Stomach (tissue), 4 donors: ENCODE results near the gene LIPH.

ENCODE experiments used
- EP300 ChIP-seq: sonication (generic); formaldehyde crosslinking; IDR thresholded peaks from one replicate; pipeline ENCODE4 v1.6.1; 2017; ENCODE audit warnings: antibody characterized with exemption
- POLR2A ChIP-seq, 4 donors: fragments of 450-650 bp; IDR thresholded peaks; one replicate each; pipeline ENCODE4 v1.6.1; 2016; ENCODE audit warnings: antibody characterized with exemption in 4 of 4, control low read depth in 2 of 4, mild to moderate bottlenecking in 1 of 4, moderate library complexity in 1 of 4
- TF ChIP-seq, protein P1 (sequence below), 7 experiments: fragments of 450-650 bp in 4 of 7; fragments of 200-600 bp in 3 of 7; sonication (generic) in 3 of 7; IDR thresholded peaks; one replicate each; pipeline ENCODE4 v1.5.1; 2016 to 2019; ENCODE audit warnings: antibody characterized with exemption in 7 of 7, control low read depth in 2 of 7, mild to moderate bottlenecking in 1 of 7

- TF ChIP-seq, protein P1, sequence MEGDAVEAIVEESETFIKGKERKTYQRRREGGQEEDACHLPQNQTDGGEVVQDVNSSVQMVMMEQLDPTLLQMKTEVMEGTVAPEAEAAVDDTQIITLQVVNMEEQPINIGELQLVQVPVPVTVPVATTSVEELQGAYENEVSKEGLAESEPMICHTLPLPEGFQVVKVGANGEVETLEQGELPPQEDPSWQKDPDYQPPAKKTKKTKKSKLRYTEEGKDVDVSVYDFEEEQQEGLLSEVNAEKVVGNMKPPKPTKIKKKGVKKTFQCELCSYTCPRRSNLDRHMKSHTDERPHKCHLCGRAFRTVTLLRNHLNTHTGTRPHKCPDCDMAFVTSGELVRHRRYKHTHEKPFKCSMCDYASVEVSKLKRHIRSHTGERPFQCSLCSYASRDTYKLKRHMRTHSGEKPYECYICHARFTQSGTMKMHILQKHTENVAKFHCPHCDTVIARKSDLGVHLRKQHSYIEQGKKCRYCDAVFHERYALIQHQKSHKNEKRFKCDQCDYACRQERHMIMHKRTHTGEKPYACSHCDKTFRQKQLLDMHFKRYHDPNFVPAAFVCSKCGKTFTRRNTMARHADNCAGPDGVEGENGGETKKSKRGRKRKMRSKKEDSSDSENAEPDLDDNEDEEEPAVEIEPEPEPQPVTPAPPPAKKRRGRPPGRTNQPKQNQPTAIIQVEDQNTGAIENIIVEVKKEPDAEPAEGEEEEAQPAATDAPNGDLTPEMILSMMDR (IDR thresholded peaks at IDR 0.05) = no peak
- TF ChIP-seq POLR2A (IDR thresholded peaks at IDR 0.05) (no peak), EP300 (no peak)
These were observed 3.5 kb upstream of the LIPH start for GRCh38 chr3:185555860-185556347.
